GM21619 (cell line): ENCODE data around the gene ZSWIM7.
A peak's percentile ranks its signal among the peaks of the same experiment; 100 is the strongest.

Experiments
- ATAC-seq: cut with Tn5 transposase; IDR thresholded peaks from one replicate; pipeline ENCODE4 v1.9.1; 2021; ENCODE audit not compliant: unreplicated experiment

ZSWIM7 gene, protein sequence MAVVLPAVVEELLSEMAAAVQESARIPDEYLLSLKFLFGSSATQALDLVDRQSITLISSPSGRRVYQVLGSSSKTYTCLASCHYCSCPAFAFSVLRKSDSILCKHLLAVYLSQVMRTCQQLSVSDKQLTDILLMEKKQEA

DNA sequence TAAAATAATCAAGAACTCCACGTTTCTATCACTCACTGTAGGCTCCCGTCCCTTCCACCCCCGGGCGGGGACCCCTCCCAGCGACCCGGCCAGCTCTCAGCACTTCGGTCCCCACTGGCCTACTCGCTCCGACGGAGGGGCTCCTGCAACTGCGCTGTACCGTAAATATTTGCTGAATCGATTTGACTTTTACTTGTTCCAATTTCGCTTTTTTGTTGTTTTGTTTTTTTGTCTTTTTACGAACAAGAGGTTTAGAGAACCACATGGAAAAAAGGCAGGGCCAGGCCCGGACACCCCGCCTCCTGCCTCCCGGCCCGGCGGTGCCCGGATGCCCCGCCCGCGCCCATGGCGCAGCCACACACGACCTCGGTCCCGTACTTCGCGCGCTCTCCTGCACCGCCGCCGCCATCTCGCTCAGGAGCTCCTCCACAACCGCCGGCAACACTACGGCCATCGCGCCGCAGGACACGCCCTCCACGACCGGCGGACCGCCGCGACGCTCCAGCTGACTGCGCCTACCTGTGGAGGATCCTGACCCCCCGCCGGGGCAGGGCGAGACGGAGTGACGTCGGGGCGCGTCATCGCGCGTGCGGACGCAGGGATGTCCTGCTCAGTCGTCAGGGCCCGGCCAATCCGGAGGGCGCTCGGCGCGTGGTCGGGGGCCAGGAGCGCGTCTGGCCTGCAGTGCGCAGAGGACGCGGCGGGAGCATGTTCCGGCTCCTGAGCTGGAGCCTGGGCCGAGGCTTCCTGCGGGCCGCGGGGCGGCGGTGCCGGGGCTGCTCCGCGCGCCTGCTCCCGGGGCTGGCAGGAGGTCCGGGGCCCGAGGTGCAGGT is at the start of gene ZSWIM7, which contains the start of gene TTC19:
ZSWIM7 (minus strand) TSS at position 564 of the 833 bp plus-strand sequence; CDS start at position 454, 110 bp downstream.
TTC19 (plus strand) TSS at position 684 of the 833 bp plus-strand sequence; CDS start at position 709, 25 bp downstream.
- peak; percentile 92 for ATAC-seq

DNA sequence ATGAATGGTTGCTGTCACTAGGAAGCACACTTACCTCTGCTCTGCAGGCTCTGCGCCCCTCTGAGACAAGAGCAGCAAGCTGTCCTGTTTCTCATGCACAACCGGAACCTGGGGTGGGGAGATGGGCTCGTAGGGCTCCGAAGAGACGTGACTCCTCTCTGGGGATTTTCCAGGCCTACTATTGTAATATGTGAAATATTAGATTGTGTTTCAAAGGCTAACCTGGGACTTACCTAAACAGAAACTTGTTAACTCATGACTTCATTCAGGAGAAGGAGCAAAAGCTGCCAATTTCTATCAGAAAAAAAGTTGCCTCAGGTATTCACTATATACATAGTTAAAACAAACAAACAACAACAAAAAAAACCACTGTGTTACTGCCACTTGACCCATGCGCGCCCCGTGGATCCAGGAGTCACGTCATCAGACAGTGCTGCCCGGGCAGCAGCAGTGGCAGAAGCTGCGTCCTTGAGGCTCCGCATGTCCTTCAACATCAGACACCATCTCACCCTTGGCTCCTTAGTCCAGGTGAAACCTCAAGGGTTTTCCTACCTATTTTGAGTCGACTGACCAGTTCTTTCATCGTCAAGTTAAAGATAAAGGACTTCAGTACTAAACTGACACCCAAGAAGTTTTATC is 49.4 kb upstream of the ZSWIM7 start:
- no peak for ATAC-seq

DNA sequence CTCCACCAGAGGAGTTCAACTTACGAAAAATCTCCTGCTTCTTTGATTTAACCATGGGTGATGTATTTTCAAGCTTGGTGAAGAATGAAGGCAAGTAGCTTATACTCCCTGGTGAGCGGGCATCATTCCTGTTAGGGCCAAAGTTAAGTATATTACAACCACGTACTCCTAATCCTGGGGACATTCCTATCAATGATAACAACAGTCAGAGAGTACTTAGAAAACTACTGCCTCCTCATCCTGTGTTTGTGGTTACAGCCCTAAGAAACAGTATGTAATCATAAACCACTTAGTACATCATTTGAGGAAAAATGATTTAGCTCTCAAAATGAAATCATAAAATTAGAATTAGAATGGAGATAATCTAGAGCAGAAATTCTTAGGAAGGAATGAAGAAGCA is 47.5 kb upstream of the ZSWIM7 start:
- ATAC-seq: no peak

DNA sequence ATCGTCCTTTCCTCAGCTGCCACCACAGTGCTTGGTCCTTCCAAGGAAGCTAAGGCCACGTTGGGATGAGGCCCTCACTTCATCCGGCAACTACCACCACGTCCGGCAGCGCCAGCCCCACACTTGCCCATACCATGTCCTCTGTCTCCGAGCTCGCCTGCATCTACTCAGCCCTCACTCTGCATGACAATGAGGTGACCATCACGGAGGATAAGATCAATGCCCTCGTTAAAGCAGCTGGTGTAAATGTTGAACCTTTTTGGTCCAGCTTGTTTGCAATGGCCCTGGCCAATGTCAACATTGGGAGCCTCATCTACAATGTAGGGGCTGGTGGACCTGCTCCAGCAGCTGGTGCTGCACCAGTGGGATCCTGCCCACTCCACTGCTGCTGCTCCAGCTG is 45.0 kb upstream of the ZSWIM7 start:
- no peak for ATAC-seq

DNA sequence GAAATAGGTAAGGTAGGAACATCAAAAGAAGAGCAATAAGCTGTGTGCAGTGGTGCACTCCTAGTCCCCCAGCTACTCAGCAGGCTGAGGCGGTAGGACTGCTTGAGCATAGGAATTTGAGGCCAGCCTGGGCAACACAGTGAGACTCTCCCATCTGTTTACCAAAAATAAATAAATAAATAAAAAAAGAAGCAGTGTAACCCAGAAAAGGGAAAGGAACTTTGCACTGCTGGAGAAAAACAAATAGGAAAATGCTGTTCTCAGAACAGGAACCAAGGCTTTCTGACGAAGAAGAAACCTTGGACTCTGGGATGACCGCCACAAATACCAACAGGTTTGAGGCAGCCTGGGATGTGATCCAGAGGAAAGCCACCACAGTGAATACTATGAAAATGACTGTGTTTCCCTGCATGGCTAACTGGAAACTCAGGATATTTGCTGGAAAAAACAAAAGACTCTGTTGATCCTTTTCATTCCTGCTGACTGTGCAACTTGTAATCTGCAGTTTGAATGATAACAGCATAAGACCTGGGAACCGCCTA is 41.3 kb upstream of the ZSWIM7 start:
- ATAC-seq: no peak

DNA sequence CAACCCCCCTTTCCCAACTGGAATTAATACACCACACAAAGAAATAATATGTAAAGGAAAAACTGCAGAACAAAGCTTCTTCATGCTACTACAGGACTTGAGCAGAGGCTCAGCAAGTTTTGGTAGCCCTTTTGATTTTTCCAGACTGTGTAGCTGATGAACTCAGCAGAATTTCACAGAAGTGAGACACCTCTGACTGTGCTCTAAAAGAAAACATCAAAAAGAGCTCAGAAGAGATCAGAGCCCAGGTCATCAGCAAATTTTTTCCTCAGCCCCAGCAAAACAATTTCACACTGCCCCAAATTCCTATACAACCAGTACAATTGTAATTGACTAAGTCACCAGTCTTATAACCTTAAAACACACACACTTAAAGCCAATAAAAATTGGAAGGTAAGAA is 38.1 kb upstream of the ZSWIM7 start:
- ATAC-seq: no peak

DNA sequence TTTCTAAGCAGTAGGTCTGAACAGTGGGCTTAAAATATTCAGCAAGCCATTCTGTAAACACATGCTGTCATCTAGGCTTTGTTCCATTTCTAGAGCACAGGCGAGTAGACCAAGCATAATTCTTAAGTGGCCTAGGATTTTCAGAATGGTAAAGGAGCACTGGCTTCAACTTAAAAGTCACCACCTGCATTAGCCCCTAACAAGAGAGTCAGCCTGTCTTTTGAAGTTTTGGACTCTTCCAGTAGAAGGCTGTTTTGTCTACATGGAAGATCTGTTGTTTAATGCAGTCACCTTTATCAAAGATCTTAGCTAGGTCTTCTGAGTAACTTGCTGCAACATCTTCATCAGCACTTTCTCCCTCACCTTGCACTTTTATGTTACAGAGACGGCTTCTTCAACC is 36.8 kb upstream of the ZSWIM7 start:
- no peak for ATAC-seq

DNA sequence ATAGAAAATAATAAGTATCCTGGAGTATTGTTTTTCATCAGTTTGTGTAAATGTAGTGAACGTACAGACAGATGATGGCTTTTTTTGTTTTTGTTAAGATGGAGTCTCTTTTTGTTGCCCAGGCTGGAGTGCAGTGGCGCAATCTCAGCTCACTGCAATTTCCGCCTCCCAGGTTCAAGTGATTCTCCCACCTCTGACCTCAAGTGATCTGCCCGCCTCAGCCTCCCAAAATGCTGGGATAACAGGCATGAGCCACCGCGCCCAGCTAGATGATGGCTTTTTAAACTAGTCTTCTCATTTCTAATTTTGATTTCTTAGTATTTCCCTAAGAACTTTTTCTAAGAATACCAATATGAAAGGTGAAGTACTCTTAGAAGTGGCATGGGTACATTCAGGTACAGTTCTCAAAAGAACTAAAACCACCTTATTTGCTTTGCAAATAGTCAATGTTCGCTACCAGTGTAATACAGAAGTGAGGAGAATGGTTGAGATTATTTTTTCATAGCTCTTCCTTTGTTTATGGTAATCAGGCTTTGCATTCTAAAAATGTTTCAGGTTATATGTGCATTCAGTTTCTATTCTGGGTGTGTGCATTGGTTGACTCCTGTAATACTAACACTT is 34.3 kb upstream of the ZSWIM7 start:
- no peak for ATAC-seq

DNA sequence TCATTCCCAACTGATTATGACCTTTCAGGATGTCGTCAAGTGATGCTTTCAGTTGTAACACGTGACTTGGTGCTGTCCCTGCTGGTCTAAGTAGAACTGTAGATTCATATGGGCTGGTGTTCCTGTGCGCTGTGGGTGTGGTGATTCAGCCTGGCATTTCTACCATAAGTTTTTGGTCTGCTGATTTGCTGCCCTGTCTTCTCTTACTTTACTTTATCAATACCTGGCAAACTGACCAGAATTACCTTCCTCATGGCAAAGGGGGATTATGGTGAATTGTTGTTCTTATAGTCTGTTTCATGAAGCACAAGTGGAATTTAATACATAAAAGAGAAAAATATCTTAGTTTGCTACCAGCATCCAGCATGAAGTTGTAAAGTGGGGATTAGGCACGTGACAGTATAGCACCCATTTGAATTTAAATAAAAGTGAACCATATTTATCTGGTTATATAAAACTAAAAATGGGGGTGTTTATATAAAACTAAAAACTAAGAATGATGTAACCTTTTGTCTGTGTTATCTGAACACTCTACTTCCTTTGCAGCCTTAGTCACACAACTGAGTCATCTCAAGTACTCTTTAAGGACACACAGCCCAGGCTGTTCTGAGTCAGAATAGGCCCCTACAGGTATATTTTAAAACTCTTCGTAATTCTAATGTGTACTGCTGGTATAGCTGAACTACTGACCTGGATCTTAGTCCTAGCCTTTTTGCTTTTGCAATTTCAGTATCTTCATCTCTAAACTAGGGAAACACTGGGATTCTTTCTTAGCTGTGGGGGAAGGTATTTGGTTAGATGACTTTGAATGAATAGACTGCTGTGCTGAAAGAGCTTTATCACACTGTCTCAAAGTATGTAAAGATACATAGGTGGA is 28.4 kb upstream of the ZSWIM7 start:
- ATAC-seq: peak; percentile 96

DNA sequence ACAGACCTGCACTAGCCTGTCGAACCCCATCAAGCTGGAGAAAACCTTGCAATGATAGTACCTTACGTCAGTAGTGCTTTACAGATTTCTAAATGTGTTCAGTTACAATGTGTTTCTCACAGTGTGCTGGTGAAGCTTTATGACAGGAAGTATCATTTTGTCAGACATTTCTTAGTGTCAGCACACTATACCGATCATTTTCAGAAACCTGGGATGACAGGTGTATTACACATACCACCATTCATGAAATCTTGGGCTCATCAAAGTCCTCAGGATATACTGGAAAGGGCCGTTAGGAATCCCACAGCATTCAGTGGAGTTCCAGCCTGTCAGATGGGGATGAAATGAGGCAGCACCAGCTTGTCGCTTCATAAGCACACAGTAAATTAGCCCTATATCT is 27.4 kb upstream of the ZSWIM7 start:
- ATAC-seq: no peak

DNA sequence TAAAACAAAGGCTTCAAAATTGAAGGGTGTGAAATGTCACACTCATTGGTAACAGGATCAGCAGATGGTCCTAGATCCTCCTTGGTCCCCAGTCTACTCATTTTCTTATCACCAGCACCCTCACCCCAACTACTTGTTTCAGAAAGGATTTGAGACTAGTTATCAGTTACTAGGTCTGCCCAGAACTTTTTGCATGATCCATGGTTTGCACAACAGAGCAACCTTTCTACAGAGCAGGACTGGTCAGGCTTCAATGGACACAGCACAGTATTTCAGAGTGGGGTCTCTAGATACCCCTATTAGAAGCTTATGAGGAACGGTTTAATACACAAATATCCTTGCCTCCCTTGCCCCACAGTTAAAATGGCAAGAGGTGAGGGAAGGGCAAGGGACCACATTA is 25.7 kb upstream of the ZSWIM7 start:
- no peak for ATAC-seq

DNA sequence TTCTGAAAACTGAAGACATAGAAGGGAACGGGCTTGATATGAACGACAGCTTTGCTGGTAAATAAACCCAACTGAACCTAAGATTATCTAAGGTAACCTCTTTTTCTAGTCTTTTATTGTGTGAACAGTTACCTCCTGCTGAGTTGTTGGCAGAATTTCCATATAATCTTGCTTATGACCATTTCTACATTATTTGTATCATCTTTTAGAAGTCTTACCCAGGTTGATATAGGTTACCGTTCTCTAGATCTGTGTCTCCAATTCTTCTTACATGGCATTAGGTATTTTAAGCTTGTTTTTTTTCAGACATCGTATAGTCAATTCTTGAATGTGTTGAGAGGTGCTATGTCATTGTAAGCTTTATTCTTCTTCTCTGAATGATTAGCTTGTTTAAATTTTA is 24.4 kb upstream of the ZSWIM7 start:
- no peak for ATAC-seq

DNA sequence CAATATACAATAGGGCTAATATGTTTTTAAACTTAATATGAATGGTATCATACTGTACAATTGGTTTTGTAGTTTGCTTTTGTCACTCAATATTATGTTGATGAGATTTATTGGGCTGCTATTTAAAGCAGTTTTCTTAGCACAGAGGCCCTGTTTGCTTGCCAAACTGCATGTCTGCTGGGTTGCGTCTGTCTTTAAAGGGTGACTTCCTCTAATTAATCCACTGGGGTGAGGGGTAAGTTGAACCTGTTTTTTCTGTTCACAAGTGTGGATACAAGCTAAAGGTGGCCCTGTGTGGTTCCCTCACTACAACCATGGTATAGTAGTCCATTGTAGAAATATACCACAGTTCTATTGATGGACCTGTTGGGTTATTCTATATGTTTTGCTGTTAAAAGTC is 19.8 kb upstream of the ZSWIM7 start:
- ATAC-seq: no peak

DNA sequence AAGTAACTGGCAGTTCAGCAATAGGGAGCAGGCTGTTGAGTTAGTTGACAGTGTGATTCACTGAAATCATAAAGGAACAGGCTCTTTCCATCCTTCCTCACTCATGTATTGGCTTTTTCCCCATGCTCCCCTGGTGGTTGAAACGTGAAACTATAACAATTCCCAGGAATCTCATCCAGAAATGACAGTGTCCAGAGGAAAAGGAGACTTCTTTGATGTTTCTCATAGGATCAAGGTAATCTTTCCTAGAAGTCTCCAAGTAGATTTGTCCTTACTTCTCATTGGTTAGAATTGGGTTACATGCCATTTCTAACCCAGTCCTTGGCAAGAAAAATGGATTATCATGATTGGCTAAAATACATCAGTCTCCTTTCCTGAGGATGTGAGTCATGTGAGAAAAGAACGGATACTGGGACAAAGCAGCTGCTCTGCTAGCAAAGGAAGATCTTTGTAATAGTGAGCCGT is 14.5 kb upstream of the ZSWIM7 start:
- no peak for ATAC-seq

DNA sequence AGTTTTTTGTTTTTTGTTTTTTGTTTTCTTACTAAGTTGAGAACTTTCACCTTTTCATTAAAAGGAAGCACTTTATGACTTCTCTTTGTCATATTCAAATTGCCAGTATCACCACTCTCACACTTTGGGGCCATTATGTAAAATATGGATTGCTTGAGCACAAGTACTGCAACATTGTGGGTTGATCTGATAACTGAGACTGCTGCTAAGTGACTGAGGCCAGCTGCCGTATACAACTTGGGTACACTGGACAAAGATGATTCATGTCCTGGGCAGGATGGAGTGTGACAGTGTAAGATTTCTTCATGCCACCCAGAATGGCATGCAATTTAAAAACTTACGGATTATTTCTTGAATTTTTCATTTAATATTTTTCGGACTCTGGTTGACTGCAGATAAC is 7.9 kb upstream of the ZSWIM7 start:
- ATAC-seq: no peak

DNA sequence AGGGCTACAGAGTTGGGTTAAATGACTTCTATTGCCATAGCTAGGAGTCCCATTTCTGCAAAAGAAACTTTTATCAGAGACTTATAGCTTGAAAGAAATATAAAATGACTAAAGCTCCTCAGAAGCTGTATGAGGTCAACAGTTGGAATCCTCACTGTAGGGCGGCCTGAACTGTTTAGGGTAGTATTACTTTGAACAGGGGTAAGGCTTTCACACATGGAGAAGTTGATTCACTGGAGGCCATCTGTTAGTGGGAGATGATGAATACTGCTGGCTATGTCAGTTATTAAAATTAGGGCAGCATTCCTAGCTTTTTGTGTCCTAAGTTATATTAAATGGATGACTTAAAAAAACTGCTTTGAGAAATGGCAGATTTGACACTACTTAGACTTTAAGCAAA is 6.1 kb upstream of the ZSWIM7 start:
- ATAC-seq: no peak

DNA sequence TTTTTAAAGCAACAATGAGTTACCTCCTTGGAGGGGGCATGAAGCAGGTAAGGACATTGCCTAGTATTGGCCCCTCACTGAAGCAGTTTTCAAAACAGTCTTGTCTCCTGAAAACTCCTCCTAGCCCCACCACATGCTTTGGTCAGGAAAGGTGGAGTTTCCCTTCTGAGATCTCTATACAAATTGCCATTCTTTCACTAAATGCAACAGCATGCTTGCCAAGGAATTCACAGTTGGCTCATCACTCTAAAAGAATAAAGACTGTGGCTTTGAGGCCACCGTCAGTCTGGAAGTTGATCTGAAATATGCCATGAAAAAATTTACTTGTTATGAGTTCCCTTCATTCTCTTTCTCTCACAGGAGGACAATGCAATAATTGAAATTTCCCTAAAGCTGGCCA is 4.3 kb upstream of the ZSWIM7 start:
- no peak for ATAC-seq

DNA sequence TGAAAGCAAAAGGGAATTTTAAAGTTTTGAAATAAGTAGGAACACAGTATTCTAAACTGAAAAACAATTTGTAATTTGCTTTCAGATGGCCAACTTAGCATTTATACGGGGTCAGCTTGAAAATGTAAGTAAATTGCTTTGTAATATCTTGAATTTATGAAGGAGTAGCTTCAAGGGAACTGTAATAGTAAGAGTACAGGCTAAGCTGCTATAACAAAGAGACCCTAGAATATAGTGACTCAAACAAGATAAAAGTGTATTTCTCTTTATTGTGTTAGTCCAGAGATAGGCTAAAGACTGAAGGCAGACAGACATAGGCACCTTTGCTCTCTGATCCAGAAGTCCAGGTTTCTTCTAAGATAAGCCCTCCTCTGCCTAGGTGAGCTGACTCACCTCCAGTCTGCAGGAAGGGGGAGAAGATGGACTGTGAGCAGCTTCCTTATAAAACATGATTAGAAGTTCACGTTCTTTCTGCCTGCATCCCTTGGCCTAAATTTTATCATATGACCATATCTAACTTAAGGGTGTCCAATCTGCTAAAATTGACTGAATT is 3.3 kb upstream of the ZSWIM7 start:
- no peak for ATAC-seq

DNA sequence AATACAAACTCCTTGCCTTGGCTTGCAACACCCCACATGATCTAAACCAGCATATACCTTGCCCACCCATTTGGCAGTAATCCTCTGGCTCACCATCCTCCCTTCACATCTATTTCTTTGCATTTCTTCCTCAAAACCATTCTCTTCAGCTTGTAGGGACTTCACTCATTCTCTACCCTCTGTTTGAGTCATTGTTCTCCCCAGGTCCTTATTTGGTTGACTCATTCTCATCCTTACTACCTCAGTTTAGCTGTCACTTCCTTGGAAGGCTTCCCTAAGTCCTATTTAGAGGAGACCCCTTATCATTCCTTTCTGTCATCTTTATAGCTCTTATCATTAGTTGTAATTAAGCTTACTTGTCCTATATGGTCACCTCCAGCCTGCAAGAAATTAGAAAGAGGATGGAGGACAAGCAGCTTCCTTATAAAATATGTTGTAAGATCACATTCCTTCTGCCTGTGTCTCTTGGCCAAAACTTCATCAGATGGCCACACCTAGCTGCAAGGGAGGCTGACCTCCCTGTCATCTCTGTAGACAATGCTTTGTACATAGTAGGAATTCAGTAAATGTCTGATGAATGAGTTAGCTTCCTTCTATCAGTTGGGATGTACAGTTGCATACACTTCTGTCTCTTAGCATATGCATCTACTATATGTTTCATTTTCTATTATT is 1.9 kb upstream of the ZSWIM7 start:
- no peak for ATAC-seq
